Measurements from ENCODE around the gene ADCK1. TPM values are rescaled to one million over a fixed set of nuclear protein-coding genes. Genes with fewer than 3 reads are reported as not detected.

Gene ADCK1
- total and polyA plus RNA-seq, 3 donors from 2014 or later = 7.5 to 14.3 (median 12.3) TPM

GRCh38 chr14:77864085-77864484 is 64.2 kb downstream of the ADCK1 start:
- intact Hi-C loops (cut with DNase I; ENCODE audit: low total_unique reads) = no loop called here
- WGBS, 2 donors = 81 to 89% methylated on average over 6 of the region's 6 CpGs

GRCh38 chr14:77864580-77864979 is 64.7 kb downstream of the ADCK1 start:
- DNase-seq = no peak
- no peaks in the 10 kb centered on the region for H3K27me3 ChIP-seq
- TF ChIP-seq CTCF (IDR thresholded peaks at IDR 0.05) (no peak), POLR2A (IDR thresholded peaks at IDR 0.05) (no peak)
- 83% methylated on average over 1 of the region's 1 CpG; no CpG with 5 or more reads in 1 of the 2 donors for WGBS, 2 donors
- no peaks in the 10 kb centered on the region for H3K9me3 ChIP-seq
- no peaks in the 10 kb centered on the region for H3K36me3 ChIP-seq (ENCODE audit: low read depth, missing control alignments)
- H3K27ac ChIP-seq = no peak overlapping the region
- no peak overlapping the region for H3K4me3 ChIP-seq
- no peaks in the 10 kb centered on the region for H3K4me1 ChIP-seq
- intact Hi-C loops (cut with DNase I; ENCODE audit: low total_unique reads) = no loop called here

More at GRCh38 chr14:77864085-77864484, 64.2 kb downstream of the ADCK1 start:
- H3K9me3 ChIP-seq = no peaks in the 10 kb centered on the region
- H3K4me1 ChIP-seq = no peaks in the 10 kb centered on the region
- TF ChIP-seq CTCF (IDR thresholded peaks at IDR 0.05) (no peak), POLR2A (IDR thresholded peaks at IDR 0.05) (no peak)
- H3K36me3 ChIP-seq (ENCODE audit: low read depth, missing control alignments) = no peaks in the 10 kb centered on the region
- DNase-seq = no peak
- no peak overlapping the region for H3K4me3 ChIP-seq
- H3K27me3 ChIP-seq = no peaks in the 10 kb centered on the region
- H3K27ac ChIP-seq = no peak overlapping the region

GRCh38 chr14:77865455-77865854 is 65.5 kb downstream of the ADCK1 start:
- Histone ChIP-seq H3K9me3 (no peaks in the 10 kb centered on the region), H3K27me3 (no peaks in the 10 kb centered on the region), H3K27ac (no peak overlapping the region), H3K4me1 (no peaks in the 10 kb centered on the region), H3K36me3 (ENCODE audit: low read depth, missing control alignments) (no peaks in the 10 kb centered on the region), H3K4me3 (no peak overlapping the region)
- intact Hi-C loops (cut with DNase I; ENCODE audit: low total_unique reads) = no loop called here
- TF ChIP-seq CTCF (IDR thresholded peaks at IDR 0.05) = no peak
- no peak for TF ChIP-seq POLR2A (IDR thresholded peaks at IDR 0.05)
- WGBS, 2 donors = 96% methylated on average over 6 of the region's 6 CpGs
- no peak for DNase-seq

- no peaks in the 10 kb centered on the region for H3K9me3 ChIP-seq
- H3K36me3 ChIP-seq (ENCODE audit: low read depth, missing control alignments) = no peaks in the 10 kb centered on the region
- 87 to 97% methylated on average over 3 of the region's 3 CpGs for WGBS, 2 donors
- DNase-seq = no peak
- no peak overlapping the region for H3K27ac ChIP-seq
- H3K4me1 ChIP-seq = no peaks in the 10 kb centered on the region
- intact Hi-C loops (cut with DNase I; ENCODE audit: low total_unique reads) = no loop called here
- no peak overlapping the region for H3K4me3 ChIP-seq
- TF ChIP-seq CTCF (IDR thresholded peaks at IDR 0.05) (no peak), POLR2A (IDR thresholded peaks at IDR 0.05) (no peak)
- no peaks in the 10 kb centered on the region for H3K27me3 ChIP-seq
Measured at GRCh38 chr14:77866932-77867331, 67.0 kb downstream of the ADCK1 start.

GRCh38 chr14:77867476-77867875 is 67.6 kb downstream of the ADCK1 start:
- intact Hi-C loops (cut with DNase I; ENCODE audit: low total_unique reads) = no loop called here
- no peaks in the 10 kb centered on the region for H3K4me1 ChIP-seq
- no peak overlapping the region for H3K27ac ChIP-seq
- H3K36me3 ChIP-seq (ENCODE audit: low read depth, missing control alignments) = no peaks in the 10 kb centered on the region
- no peaks in the 10 kb centered on the region for H3K27me3 ChIP-seq
- DNase-seq = no peak
- no peak overlapping the region for H3K4me3 ChIP-seq
- TF ChIP-seq POLR2A (IDR thresholded peaks at IDR 0.05) = no peak
- no peak for TF ChIP-seq CTCF (IDR thresholded peaks at IDR 0.05)
- no peaks in the 10 kb centered on the region for H3K9me3 ChIP-seq
- 85 to 87% methylated on average over 7 of the region's 7 CpGs for WGBS, 2 donors
